ENCODE data around the gene DDX10. TPM values are rescaled to one million over a fixed set of nuclear protein-coding genes. Genes with fewer than 3 reads are reported as not detected.
A peak's percentile ranks its signal among the peaks of the same experiment; 100 is the strongest.

DDX10 gene
- total and polyA plus RNA-seq, 7 donors: 10.0 to 18.0 (median 11.4) TPM

DNA sequence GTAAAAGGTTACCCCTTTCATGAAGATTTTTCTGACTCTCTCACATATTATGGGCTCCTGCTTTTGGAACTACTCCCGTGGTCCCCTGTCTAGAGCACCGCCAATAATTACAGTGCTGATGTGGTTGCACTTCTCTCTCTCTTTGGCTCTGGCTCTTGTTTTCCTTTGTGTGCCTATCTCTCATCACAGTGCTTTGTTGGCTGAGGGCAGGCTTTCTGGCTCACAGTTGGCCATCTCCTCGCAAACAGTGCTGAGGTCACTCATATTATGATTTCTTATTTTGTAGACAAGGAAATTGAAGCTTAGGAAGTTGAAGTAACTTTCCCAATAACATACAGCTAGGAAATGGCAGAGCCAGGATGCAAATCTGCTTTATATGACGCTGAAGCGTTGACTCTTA is 192.5 kb downstream of the DDX10 start:
- no peak overlapping the region for H3K4me3 ChIP-seq
- ATAC-seq (peak in 1 of 4 donors; percentile 19), DNase-seq (no peak)
- intact Hi-C loops (cut with DNase I): no loop called here
- WGBS, 3 donors: 49 to 57% (median 55%) methylated on average over 5 of the region's 5 CpGs
- H3K27ac ChIP-seq: no peak overlapping the region
- H3K9me3 ChIP-seq: no peaks in the 10 kb centered on the region
- TF ChIP-seq, protein P1, sequence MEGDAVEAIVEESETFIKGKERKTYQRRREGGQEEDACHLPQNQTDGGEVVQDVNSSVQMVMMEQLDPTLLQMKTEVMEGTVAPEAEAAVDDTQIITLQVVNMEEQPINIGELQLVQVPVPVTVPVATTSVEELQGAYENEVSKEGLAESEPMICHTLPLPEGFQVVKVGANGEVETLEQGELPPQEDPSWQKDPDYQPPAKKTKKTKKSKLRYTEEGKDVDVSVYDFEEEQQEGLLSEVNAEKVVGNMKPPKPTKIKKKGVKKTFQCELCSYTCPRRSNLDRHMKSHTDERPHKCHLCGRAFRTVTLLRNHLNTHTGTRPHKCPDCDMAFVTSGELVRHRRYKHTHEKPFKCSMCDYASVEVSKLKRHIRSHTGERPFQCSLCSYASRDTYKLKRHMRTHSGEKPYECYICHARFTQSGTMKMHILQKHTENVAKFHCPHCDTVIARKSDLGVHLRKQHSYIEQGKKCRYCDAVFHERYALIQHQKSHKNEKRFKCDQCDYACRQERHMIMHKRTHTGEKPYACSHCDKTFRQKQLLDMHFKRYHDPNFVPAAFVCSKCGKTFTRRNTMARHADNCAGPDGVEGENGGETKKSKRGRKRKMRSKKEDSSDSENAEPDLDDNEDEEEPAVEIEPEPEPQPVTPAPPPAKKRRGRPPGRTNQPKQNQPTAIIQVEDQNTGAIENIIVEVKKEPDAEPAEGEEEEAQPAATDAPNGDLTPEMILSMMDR (IDR thresholded peaks at IDR 0.05): no peak
- H3K36me3 ChIP-seq (ENCODE audit: insufficient read depth in 1 of 2, low read depth in 1 of 2): no peaks in the 10 kb centered on the region
- peaks cover 26% of the 10 kb centered on the region for H3K4me1 ChIP-seq
- H3K27me3 ChIP-seq (ENCODE audit: insufficient read depth in 3 of 3, low read length in 2 of 3): no peaks in the 10 kb centered on the region

DNA sequence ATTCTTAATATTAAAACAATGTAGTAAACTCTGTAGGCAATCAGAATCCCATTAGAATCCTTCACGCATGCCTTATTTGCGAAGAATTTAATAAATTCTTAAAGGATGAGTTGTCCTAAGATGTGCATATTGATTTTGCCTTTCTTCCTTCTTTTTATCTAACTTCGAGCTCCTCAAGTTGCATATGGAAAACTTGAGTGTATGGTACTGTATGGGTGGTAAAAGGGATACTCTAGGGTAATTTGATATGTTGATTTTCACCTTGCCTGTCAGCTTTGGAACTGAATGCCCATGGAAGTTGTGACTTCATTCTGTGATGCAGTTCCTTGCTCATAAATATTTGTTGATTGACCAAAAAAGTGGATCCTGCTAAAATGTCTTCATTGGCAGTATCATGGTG is 193.8 kb downstream of the DDX10 start:
- Histone ChIP-seq H3K9me3 (no peaks in the 10 kb centered on the region), H3K36me3 (ENCODE audit: insufficient read depth in 1 of 2, low read depth in 1 of 2) (no peaks in the 10 kb centered on the region), H3K4me3 (no peak overlapping the region), H3K27ac (no peak overlapping the region), H3K4me1 (peaks cover 14% of the 10 kb centered on the region), H3K27me3 (ENCODE audit: insufficient read depth in 3 of 3, low read length in 2 of 3) (no peaks in the 10 kb centered on the region)
- TF ChIP-seq, protein P1 (IDR thresholded peaks at IDR 0.05): no peak
- ATAC-seq: no peak
- WGBS, 3 donors: 96 to 99% (median 97%) methylated on average over 3 of the region's 3 CpGs
- no peak for DNase-seq
- intact Hi-C loops (cut with DNase I): loop anchor here in 1 of 2 donors (2.0 kb wide), 1 partner anchor 20 kb away; no protein-coding TSS in a partner anchor

DNA sequence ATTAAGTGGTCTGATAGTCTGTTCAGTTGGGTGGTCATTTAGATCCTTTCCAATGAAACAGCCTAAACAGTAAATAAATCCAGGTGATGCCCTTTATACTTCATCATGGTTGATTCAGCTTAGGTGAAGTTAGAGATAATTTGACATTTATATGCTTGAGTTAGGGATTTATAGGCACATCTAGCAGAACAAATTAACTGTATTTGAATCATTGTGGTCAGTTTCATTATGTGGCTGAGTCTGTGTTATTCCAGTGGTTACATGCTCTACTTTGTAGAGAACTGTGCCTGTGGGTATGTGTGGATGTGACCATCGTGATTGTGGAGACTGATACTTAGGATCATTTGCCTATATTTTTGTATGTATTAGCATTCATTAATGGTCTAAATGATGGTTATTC is 194.6 kb downstream of the DDX10 start:
- no peak overlapping the region for H3K4me3 ChIP-seq
- H3K27me3 ChIP-seq (ENCODE audit: insufficient read depth in 3 of 3, low read length in 2 of 3): no peaks in the 10 kb centered on the region
- DNase-seq (no peak), ATAC-seq (no peak)
- TF ChIP-seq, protein P1 (IDR thresholded peaks at IDR 0.05): no peak
- H3K4me1 ChIP-seq: peaks cover 5% of the 10 kb centered on the region
- intact Hi-C loops (cut with DNase I): loop anchor here in 1 of 2 donors (2.0 kb wide), 1 partner anchor 19 kb away; no protein-coding TSS in a partner anchor
- no peaks in the 10 kb centered on the region for H3K9me3 ChIP-seq
- 95 to 100% (median 98%) methylated on average over 1 of the region's 1 CpG for WGBS, 3 donors
- H3K36me3 ChIP-seq (ENCODE audit: insufficient read depth in 1 of 2, low read depth in 1 of 2): no peaks in the 10 kb centered on the region
- H3K27ac ChIP-seq: no peak overlapping the region

DNA sequence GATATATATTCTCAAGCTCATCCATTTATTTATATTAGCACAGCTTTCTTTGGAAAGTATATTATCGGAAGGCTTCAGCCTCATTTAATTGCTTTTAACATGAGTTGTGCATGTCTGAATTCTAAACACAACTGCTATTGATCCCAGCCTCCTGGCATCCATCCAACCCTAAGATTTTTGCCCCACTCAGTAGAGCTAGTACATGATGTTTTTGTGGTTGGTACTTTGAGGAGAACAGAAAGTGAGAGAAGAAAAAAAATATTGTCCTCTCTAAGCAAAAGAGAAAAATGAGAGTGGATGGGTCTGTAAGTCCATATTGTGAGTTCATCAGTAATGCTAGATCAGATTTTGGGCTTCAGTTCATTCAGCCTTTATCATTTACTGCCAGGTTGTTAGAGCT is 198.7 kb downstream of the DDX10 start:
- no peaks in the 10 kb centered on the region for H3K27me3 ChIP-seq (ENCODE audit: insufficient read depth in 3 of 3, low read length in 2 of 3)
- H3K4me1 ChIP-seq: no peaks in the 10 kb centered on the region
- H3K4me3 ChIP-seq: no peak overlapping the region
- H3K36me3 ChIP-seq (ENCODE audit: insufficient read depth in 1 of 2, low read depth in 1 of 2): no peaks in the 10 kb centered on the region
- no peaks in the 10 kb centered on the region for H3K9me3 ChIP-seq
- intact Hi-C loops (cut with DNase I): no loop called here
- TF ChIP-seq, protein P1 (IDR thresholded peaks at IDR 0.05): no peak
- ATAC-seq: no peak
- 95 to 100% (median 98%) methylated on average over 1 of the region's 1 CpG for WGBS, 3 donors
- DNase-seq: no peak
- no peak overlapping the region for H3K27ac ChIP-seq

DNA sequence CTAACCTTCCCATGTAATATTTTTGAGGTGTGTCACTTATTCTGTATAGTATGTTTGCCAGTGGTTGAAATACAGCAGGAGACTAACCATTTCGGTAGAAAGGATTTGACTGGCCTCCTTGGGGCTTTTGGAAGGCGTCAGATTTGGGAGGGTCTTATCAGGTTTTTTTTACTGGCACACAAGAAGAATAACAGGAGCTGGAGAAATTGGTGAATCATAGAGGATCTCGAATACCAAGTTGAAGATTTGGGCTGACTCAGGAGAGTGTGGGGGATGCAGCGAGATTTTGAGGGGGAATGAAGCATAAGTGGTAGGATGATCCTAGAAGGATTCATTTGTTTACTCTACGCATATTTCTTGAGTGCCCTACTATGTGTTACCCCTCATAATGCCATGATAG is 200.5 kb downstream of the DDX10 start:
- intact Hi-C loops (cut with DNase I): no loop called here
- Histone ChIP-seq H3K4me1 (no peaks in the 10 kb centered on the region), H3K27me3 (ENCODE audit: insufficient read depth in 3 of 3, low read length in 2 of 3) (no peaks in the 10 kb centered on the region), H3K9me3 (no peaks in the 10 kb centered on the region), H3K27ac (no peak overlapping the region), H3K36me3 (ENCODE audit: insufficient read depth in 1 of 2, low read depth in 1 of 2) (no peaks in the 10 kb centered on the region), H3K4me3 (no peak overlapping the region)
- ATAC-seq (no peak), DNase-seq (no peak)
- TF ChIP-seq, protein P1 (IDR thresholded peaks at IDR 0.05): no peak
- WGBS, 3 donors: 96 to 98% (median 98%) methylated on average over 5 of the region's 5 CpGs

All from psoas muscle (tissue), 8 donors.